ENCODE results near the gene LRMDA. TPM values are rescaled to one million over a fixed set of nuclear protein-coding genes. Genes with fewer than 3 reads are reported as not detected.

The LRMDA gene
- total and polyA plus RNA-seq, 2 of the 8 experiments (the other 6 are each of a cell fraction or from before 2014, with no cell fraction given) = 0.86 to 2.8 TPM

DNA sequence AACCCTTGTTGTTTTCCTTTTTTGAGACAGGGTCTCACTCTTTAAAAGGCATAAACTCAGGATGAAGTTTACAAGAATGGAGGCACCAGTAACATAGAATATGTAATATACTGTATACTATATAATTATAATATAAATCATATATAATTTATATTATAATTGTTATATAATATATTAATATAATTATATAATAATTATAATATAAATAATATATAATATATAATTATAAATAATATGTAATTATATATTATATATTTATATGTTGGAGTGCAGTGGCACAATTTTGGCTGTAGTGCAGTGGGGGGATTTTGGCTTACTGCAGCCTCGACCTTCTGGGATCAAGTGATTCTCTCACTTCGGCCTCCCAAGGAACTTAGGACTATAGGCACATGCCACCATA, 96.1 kb downstream of the LRMDA start:
- ChIA-PET POLR2A (ENCODE audit: partially characterized antibody) (no interaction called here), CTCF (ENCODE audit: partially characterized antibody) (no interaction called here)
- Histone ChIP-seq H3K14ac (ENCODE audit: insufficient read length) (no peak overlapping the region), H3K18ac (ENCODE audit: extremely low read depth, low read length) (no peak overlapping the region), H3K27me3 (replicated peaks in 1 of 4; ENCODE audit: control insufficient read depth in 3 of 4, extremely low read depth in 1 of 4, insufficient read depth in 3 of 4, low read length in 3 of 4) (no peaks in the 10 kb centered on the region; a peak in 1 of 7 replicates), H2BK20ac (ENCODE audit: low read length) (no peak overlapping the region), H2BK5ac (ENCODE audit: low read depth, low read length) (no peak overlapping the region), H3K9ac (replicated peaks in 1 of 4; ENCODE audit: extremely low read depth in 1 of 4, low read depth in 3 of 4, low read length in 3 of 4) (no peak overlapping the region), H4K8ac (ENCODE audit: extremely low read depth, insufficient read depth, low read length) (no peak overlapping the region), H2AK5ac (ENCODE audit: low read depth, low read length) (no peak overlapping the region), H3K9me3 (ENCODE audit: insufficient read depth in 2 of 2, low read depth in 1 of 2, low read length in 1 of 2) (no peaks in the 10 kb centered on the region), H3K4ac (replicated peaks; ENCODE audit: insufficient read length, low read depth, low read length) (no peak overlapping the region), H3K23me2 (ENCODE audit: low read depth, low read length) (no peaks in the 10 kb centered on the region), H3K36me3 (ENCODE audit: control insufficient read depth in 2 of 4, insufficient read depth in 4 of 4, low read length in 3 of 4) (no peaks in the 10 kb centered on the region), H3K79me1 (ENCODE audit: low read depth, low read length) (no peaks in the 10 kb centered on the region), H3K27ac (ENCODE audit: low read depth, low read length) (no peak overlapping the region), H2AFZ (ENCODE audit: low read length) (no peak overlapping the region), H4K5ac (ENCODE audit: insufficient read length, low read depth, low read length) (no peak overlapping the region), H3K56ac (replicated peaks; ENCODE audit: insufficient read length, low read depth, low read length) (no peak overlapping the region), H2BK12ac (ENCODE audit: low read depth, low read length) (no peak overlapping the region), H4K91ac (replicated peaks; ENCODE audit: insufficient read length, low read length) (no peak overlapping the region), H3K79me2 (ENCODE audit: control insufficient read depth in 1 of 2, insufficient read depth in 2 of 2, low read length in 2 of 2) (no peaks in the 10 kb centered on the region), H3K4me3 (ENCODE audit: extremely low read depth in 1 of 4, insufficient read depth in 2 of 4, low read depth in 3 of 4, low read length in 4 of 4) (no peak overlapping the region), H3K4me2 (ENCODE audit: insufficient read depth in 1 of 2, low read depth in 2 of 2, low read length in 2 of 2) (no peak overlapping the region), H2BK120ac (replicated peaks; ENCODE audit: low read depth, low read length) (no peak overlapping the region), H3K23ac (ENCODE audit: insufficient read length) (no peak overlapping the region), H2BK15ac (ENCODE audit: low read length) (no peak overlapping the region), H4K20me1 (replicated peaks in 1 of 2; ENCODE audit: control insufficient read depth in 1 of 2, insufficient read depth in 2 of 2, low read length in 2 of 2) (no peaks in the 10 kb centered on the region), H3K4me1 (replicated peaks in 1 of 4; ENCODE audit: control insufficient read depth in 3 of 4, insufficient read depth in 4 of 4, low read length in 3 of 4) (no peaks in the 10 kb centered on the region)
- no peak for FAIRE-seq
- no peak for DNase-seq (ENCODE audit: low read depth in 1 of 2, low spot score in 2 of 2)
- 94% methylated on average over 2 of the region's 2 CpGs; no CpG with 5 or more reads in 1 of the 2 experiments for WGBS, 2 experiments (ENCODE audit: extremely low coverage in 1 of 2, insufficient coverage in 1 of 2, insufficient read length in 1 of 2, insufficient replicate concordance in 2 of 2, low coverage in 1 of 2, low lambda C conversion rate in 2 of 2, missing lambda C conversion rate in 1 of 2)
- TF ChIP-seq CHD2 (IDR thresholded peaks at IDR 0.05; ENCODE audit: low read length) (no peak), SUZ12 (IDR thresholded peaks at IDR 0.05; ENCODE audit: low read length) (no peak), RNF2 (IDR thresholded peaks at IDR 0.05; ENCODE audit: borderline replicate concordance, low read depth, low read length, missing control alignments, poor library complexity, severe bottlenecking) (no peak), KDM5A (IDR thresholded peaks at IDR 0.05; ENCODE audit: low read length) (no peak), SRF (IDR thresholded peaks at IDR 0.05; ENCODE audit: low read depth, low read length) (no peak), CTBP2 (IDR thresholded peaks at IDR 0.05; ENCODE audit: borderline replicate concordance, insufficient read depth, insufficient read length, low read length) (no peak), HDAC6 (IDR thresholded peaks at IDR 0.05; ENCODE audit: low read depth, low read length) (no peak), TEAD4 (IDR thresholded peaks at IDR 0.05; ENCODE audit: low read depth, low read length) (no peak), CHD1 (IDR thresholded peaks at IDR 0.05; ENCODE audit: low read depth, low read length) (no peak), PHF8 (conservative IDR thresholded peaks at IDR 0.05; ENCODE audit: low read depth, low read length) (no peak), RAD21 (IDR thresholded peaks at IDR 0.05 in 1 of 2, conservative IDR thresholded peaks at IDR 0.05 in 1 of 2; ENCODE audit: low read depth in 2 of 2, low read length in 2 of 2) (no peak)
- TF ChIP-seq, protein P1, sequence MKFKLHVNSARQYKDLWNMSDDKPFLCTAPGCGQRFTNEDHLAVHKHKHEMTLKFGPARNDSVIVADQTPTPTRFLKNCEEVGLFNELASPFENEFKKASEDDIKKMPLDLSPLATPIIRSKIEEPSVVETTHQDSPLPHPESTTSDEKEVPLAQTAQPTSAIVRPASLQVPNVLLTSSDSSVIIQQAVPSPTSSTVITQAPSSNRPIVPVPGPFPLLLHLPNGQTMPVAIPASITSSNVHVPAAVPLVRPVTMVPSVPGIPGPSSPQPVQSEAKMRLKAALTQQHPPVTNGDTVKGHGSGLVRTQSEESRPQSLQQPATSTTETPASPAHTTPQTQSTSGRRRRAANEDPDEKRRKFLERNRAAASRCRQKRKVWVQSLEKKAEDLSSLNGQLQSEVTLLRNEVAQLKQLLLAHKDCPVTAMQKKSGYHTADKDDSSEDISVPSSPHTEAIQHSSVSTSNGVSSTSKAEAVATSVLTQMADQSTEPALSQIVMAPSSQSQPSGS (IDR thresholded peaks at IDR 0.05; ENCODE audit: low read length) = no peak
